Stimulated activated CD8-positive, alpha-beta memory T cell treated with anti-CD3 and anti-CD28 coated beads, Interleukin-12 subunit alpha, Interleukin-12 subunit beta, amount 100 ng/mL, for 4 hours (primary cell): ENCODE data around the gene WDR76.
"Not testable (repeated sequence)": the region's sequence is repeated elsewhere in the genome, so short reads cannot be mapped to it uniquely, and the experiment has no call there.

Source experiments
- DNase-seq: peaks from one replicate; pipeline ENCODE4 v3.0.0-alpha.2; 2020; ENCODE audit warnings: low read depth

WDR76 gene

DNA sequence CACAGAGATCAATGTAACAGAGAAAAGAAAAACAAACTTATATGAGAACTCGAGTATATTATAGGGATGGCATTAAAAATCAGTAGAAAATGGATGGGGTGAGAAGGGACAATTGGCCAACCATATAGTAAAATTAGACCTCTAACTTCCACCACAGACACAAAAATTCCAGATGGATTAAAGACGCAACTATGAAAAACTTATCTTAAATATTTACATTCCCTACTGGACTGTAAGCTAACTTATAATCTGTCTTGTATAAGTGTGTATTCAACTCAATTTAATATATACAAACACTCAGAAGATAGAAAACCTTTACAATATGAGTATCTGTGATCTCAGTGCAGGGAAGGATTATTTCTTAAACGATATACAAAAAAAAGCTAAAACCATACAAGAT, 5.3 kb upstream of the WDR76 start:
- no peak for DNase-seq

DNA sequence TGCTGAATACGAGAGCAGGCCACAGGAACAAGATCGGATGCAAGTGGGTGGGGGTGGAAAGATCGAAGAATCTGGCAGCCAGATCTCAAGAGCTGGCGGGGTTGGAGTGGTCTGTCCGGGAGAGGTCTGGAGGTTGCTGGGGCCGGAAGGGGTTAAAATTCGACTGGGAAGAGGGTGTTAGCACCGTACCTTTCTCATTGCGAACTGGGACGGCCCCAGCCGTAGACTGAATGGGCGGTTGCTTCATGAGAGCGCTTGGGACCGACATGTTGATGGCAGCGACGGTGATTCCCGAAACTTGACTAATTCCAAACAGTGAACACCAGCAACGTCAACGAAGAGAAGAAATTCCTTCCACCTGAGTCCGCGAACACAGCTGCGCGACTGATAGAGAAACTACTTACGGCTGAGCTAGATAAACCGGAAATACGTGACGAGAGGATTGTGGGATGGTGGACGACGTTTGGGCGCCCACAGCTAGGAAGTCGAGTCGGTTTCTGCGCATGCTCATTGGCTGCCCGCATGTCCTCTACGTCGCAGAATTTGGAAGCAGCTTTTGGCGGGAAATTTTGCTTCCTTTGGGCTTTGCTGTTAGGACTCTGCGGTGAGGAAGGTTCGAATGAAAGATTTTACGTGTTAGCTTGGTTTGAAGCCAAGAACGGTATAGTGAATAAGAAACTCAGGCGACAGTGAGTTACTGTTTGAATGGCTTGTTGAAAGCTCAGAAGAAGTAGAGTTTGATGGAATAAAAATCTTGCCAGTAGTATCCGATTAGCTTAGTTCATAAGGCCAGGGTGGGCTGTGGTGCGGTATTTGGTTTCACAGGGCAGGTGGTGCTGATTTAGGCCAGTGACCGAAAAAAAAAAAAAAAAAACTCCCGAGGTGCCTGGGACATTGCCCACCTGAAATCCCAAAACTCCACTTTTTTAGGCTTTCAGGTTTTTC, 2.2 kb upstream of the WDR76 start, which contains the start of gene MFAP1:
Gene MFAP1 (minus strand): TSS at position 389 of the 945 bp plus-strand sequence. CDS start 121 bp downstream, at position 268.
- DNase-seq = peak; percentile 81

DNA sequence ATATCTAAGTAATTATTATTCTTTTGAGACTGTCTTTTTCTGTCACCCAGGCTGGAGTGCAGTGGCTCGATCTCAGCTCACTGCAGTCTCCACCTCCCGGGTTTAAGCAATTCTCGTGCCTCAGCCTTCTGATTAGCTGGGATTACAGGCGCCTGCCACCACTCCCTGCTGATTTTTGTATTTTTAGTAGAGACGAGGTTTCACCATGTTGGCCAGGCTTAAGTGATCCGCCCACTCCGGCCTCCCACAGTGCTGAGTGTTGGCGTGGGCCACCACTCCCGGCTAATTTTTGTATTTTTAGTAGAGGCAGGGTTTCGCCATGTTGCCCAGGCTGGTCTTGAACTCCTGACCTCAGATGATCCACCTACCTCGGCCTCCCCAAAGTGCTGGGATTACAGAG, 1.5 kb upstream of the WDR76 start:
- DNase-seq = not testable (repeated sequence)

DNA sequence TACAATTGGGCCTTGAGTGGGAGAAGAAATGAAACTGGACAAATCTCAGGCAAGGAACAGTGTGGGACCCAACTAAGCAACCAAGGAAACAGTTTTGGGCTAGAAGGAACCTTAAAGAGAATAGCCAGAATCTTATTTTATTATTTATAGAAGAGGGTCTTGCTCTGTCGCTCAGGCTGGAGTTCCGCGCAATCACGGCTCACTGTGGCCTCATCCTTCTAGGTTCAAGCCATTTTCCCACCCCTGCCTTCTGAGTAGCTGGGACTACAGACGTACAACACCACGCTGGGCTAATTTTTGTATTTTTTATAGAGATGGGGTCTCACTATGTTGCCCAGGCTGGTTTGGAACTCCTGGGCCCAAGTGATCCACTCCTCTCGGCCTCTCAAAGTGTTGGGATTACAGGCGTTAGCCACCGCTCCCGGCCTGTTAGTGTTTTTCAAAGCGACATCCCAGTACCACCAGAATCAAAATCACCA, 734 bp upstream of the WDR76 start:
- DNase-seq = no peak

DNA sequence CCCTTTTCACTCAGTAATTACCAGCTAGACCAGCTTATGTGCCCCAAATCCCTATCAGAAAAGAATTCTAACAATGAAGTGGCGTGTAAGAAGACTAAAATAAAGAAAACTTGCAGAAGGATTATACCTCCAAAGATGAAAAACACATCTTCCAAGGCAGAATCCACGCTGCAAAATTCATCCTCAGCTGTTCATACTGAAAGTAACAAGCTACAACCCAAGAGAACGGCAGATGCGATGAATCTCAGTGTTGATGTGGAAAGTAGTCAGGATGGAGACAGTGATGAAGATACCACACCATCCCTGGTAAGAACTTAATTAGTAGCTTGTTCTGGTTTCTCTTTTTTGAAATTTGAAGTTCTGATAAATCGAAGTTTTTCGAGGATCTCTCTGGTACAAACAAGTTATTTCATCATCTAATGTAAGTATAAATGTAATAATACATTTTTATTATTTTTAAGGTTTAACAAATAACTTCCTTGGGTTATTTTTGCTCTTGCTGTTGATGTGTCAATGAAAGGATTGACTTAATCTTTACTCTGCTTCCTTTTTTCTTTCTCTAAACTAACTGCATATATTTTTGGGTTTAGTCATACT, 1.4 kb downstream of the WDR76 start:
- DNase-seq = no peak

DNA sequence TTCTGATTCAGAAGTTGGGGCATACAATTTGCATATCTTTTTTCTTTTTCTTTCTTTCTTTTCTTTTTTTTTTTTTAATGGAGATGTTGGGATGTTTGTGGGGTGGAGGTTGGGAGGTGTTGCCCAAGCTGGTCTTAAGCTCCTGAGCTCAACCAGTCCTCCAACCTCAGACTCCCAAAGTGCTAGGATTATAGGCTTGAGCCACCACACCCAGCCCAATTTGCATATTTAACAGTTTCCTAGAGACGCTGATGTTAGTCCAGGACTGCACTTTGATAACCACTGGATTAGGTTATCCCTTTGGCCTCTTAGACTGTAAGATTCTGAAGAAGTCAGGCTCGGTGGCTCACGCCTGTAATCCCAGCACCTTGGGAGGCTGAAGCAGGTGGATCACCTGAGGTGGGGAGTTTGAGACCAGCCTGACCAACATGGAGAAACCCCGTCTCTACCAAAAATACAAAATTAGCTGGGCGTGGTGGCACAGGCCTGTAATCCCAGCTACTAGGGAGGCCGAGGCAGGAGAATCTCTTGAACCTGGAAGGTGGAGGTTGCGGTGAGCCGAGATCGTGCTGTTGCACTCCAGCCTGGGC, 3.2 kb downstream of the WDR76 start:
- not testable (repeated sequence) for DNase-seq

DNA sequence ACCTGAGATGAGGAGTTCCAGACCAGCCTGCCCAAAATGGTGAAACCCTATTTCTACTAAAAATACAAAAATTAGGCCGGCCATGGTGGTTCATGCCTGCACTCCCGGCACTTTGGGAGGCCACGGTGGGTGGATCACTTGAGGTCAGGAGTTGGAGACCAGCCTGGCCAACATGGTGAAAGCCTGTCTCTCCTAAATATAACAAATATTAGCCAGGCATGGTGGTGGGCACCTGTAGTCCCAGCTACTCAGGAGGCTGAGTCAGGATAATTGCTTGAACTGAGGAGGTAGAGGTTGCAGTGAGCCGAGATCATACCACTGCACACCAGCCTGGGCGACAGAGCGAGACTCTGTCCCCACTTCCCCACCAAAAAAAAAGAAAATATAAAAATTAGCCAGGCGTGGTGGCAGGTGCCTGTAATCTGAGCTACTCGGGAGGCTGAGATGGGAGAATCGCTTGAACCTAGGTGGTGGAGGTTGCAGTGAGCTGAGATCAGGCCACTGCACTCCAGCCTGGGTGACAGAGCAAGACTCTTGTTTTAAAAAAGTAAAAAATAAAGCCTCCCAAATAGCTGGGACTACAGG, 4.0 kb downstream of the WDR76 start:
- DNase-seq = not testable (repeated sequence)

DNA sequence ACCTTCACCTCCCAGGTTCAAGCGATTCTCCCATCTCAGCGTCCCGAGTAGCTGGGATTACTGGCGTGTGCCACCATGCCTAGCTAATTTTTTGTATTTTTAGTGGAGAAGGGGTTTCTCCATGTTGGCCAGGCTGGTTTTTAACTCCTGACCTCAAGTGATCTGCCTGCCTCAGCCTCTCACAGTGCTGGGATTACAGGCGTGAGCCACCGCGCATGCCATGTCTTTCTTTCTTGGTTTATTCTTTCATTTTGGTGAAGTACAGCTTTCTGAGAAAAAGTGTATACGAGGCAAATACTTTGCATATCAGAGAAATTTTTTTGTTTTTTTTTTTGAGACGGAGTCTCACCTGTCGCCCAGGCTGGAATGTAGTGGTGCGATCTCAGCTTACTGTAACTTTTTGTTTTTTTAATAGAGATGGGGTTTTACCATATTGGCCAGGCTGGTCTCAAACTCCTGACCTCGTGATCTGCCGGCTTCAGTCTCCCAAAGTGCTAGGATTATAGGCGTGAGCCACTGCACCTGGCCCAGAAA, 4.8 kb downstream of the WDR76 start:
- DNase-seq = not testable (repeated sequence)

DNA sequence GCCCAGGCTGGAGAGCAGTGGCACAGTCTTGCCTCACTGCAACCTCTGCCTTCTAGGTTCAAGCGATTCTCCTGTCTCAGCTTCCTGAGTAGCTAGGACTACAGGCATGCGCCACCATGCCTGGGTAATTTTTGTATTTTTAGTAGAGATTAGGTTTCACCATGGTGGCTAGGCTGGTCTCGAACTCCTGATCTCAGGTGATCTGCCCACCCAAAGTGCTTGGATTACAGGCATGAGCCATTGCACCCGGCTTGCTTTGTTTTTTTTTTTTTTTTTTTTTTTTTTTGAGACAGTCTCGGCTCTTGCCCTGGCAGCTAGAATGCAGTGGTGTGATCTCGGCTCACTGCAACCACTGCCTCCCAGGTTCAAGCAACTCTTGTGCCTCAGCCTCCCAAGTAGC, 5.7 kb downstream of the WDR76 start:
- DNase-seq = not testable (repeated sequence)

DNA sequence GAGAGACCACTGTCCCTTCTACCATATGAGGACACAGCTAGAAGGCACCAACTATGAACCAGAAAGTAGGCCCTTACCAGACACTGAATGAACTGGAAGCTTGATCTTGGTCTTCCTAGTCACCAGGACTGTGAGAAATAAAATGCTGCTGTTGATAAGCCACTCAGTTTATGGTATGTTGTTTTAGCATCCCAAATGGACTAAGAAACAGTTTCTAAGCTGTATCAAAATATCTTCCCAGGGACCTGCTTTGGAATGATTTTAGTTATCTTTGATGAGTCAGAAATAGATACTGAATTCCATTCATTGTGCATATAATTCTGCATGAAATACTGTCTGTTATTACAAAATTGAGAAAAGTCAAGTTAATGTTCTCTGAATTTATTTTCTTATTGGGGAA, 18.6 kb downstream of the WDR76 start:
- DNase-seq = no peak

DNA sequence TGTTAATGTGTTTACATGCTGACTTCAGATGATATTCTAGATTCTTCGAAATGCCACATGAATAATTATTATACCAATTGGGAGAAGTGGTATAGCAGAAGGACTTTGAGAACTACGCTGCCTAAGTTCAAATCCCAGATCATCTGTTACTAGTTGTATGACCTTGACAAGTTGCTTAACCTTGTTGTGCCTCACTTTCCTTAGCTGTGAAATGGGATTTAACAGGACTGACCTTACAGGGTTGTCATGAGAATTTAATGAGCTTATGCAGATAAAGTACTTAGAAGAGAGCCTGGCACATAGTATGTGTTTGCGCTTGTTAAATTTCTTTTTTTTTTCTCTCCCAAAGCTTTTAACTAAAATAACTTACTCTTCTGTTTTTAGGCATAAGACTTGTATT, 24.4 kb downstream of the WDR76 start:
- DNase-seq = no peak

DNA sequence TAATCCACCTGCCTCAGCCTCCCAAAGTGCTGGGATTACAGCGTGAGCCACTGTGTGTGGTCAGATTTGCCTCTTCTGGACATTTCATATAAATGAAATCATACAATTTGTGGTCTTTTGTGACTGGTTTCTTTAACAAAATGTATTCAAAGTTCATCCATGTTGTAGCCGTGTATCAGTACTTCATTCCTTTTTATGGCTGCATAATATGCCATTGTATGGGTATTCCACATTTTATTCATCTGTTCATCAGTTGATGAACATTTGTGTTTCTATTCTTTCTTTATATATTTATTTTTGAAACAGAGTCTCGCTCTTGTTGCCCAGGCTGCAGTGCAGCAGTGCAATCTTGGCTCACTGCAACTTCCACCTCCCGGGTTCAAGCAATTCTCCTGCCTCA, 25.8 kb downstream of the WDR76 start:
- DNase-seq = no peak

DNA sequence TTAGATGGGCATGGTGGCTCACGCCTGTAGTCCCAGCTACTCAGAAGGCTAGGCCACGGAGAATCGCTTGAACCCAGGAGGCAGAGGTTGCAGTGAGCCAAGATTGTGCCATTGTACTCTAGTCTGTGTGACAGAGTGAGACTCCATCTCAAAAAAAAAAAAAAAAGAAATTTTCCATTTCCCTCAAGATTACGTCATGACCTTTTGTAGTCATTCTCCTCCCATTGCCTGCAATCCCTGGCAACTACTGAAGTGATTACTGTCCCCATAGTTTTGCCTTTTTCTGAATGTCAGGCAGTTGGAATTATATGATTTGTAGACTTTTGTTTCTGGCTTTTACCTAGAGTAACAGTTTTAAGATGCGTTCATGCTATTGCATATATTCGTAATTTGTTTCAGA, 28.0 kb downstream of the WDR76 start:
- DNase-seq = no peak

DNA sequence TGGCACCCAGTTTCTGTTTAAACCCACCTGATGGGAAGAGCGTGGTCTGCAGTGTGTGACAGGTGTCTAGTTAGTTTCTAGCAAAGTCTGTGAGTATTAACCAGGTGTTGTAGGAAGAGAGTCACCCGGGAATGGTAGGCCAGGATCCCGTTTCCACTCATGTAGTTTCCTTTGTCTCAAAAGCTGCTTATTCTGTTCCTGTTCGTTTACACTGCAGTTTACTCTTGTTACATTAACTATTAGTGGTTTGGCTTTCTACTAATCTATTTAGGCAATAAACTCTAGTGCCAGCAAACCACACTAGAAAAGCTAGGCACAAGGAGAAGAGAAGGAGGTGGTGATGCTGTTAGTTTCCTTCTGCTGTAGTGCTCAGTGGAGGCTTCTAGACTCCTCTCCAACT, 32.7 kb downstream of the WDR76 start:
- no peak for DNase-seq

DNA sequence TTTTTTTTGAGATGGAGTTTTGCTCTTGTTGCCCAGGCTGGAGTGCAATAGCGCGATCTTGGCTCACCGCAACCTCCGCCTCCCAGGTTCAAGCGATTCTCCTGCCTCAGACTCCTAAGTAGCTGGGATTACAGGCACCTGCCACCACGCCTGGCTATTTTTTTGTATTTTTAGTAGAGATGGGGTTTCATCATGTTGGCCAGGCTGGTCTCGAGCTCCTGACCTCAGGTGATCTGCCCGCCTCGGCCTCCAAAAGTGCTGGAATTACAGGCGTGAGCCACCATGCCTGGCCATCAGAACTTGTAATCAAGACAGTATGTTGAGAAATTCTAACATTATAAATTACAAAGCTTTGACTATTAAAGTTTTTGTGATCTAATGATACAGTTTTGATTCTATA, 39.8 kb downstream of the WDR76 start:
- DNase-seq = not testable (repeated sequence)

DNA sequence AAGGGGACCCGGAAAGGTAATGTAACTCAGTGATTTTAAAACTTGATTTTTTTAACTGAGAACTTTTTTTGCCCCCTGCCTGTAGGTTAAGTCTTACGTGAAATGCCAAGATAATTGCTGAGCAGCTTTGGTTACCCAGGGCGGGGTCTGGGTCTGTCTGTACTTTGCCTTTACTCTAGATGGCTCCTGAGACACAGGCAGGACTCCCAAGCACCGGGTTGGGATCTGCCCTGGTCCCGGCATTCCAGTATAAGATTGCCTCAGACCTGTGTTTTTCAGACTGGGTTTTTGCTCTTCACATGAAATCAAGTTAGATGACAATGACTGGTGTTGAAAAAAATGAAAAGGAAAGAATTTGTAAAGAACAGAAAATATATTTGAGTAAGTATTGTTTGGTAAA, 40.3 kb downstream of the WDR76 start:
- no peak for DNase-seq

DNA sequence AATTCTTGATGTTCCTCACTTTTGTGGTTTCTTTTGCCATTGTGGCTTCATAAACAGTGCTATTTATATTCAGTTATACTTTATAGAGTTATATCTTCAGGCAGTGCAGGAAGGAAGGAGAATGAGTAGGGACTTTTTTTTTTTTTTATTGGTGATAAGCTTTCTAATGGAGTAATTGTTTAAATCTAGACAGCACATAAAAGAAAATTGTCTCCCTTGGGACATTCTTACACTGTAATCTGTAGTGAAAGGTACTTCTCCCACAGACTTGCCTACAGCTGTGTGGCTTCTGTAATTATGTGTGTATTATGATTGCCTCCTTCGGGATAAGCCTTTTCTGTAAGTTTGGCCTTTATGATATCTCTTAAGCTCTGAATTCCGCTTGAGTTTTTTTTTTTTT, 41.6 kb downstream of the WDR76 start:
- no peak for DNase-seq

DNA sequence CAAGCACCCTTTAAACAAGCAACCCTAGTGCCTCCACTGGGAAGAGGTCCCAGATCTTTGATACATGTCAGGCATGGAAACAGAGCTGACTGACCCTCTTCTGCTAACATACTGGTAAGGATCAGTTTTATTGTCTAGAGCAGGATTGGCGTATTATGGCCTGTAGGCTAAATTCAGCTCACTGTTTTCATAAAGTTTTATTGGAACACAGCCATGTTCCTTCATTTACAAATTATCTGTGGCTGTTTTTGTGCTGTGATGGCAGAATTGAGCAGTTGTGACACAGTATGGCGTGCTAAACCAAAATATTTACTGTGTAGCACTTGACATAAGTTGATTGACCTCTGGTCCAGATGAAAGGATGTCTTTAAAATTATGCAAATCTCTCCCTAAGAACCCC, 45.0 kb downstream of the WDR76 start:
- DNase-seq = no peak

DNA sequence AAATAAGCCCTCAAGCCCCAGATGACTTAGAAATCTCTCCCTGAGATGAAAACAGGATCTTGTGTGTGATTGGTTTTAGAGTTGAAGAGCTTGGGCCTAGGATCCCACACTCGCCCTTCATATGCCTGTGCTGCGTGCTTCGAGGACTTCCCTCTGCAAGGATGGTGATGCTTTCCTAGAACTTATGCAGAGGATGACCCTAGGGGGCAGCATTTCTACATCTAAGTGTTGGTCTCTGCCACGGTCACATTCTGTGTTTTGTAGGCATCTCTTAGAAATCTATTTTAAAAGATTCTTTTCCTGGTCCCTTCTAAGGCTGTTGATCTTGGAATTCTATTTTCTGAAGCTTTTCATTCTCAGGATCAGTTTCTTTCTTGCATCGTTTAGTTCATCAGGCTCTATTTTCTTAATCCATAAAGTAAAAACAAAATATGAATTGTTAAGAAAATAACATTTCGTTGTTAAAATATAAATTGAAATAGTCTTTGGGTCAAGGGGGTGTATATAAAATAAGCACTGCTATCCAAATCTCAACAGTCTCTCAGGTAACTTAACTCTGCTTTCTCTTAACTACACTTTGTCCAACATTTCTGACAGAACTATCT, 45.7 kb downstream of the WDR76 start:
- no peak for DNase-seq

DNA sequence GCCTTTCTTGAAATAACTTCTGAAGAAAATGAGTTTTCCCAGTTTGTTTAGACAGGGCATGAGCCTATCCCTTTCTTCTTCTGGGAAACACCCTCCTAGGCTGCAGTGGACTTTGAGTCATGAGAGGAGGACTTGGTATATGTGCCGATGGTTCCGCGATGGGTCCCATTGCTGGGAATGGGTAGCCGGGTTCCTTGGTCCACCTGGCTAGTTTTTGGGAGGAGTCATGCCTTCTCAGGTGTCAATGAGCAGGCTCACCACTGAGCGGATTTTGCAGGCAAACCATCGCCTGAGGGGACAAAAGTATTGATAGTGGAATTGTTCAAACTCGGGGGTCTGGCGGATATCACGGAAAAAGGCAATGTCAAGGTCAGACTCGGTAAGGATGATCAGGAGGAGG, 46.8 kb downstream of the WDR76 start:
- no peak for DNase-seq

DNA sequence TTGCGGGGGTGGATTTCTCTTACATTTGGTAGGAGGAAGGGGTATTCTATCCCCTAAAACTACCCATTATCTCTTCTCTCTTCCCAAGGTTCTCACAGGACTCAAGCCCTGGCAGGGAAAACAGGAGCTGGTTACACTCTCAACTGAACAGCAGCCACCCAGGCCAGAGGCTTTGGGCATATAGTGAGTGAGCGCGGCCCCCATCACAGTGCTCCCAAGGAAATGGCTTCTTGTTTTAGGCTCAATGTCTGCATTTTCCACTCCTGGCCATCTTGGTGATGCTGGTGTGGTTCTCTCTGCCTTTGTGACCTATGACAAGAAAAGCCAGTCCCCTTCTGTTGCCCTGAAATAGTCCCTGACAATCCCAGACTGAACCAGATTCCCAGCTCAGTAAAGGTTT, 50.1 kb downstream of the WDR76 start:
- DNase-seq = no peak

DNA sequence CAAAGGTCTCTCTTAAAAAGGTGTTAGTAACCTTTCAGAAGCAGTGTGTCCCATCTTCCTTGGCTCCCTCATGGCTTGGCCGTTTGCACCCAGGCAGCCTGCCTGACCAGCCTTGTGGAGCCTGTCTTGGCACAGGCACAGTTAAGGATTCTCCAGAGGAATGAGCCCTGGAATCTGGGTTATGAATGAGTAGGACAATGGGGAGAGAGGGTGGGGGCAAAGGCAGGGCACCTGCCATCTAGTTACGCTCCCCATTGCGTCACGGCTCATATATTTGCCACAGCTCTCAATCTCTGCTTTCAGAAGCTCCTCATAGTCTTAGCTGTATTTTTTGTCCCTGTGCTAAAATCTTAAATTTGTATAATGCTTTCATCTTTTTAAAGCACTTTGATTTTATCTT, 50.6 kb downstream of the WDR76 start:
- no peak for DNase-seq
